OCI-LY7 (cell line): ENCODE data around the gene ENOX2. TPM values are rescaled to one million over a fixed set of nuclear protein-coding genes. Genes with fewer than 3 reads are reported as not detected.

Experiments
- BruUV-seq: library from RNA; stranded (reverse); fragments of 400-500 nt; replicated peaks from 2 replicates; lab custom pipeline; 2021; lab: Mats Ljungman, UMichigan
- CTCF ChIA-PET: fragments of 300-600 bp; sonication (Branson Sonifier 250); formaldehyde crosslinking; loops from one replicate; lab custom pipeline; 2022; ENCODE audit warnings: antibody characterized with exemption; ENCODE audit not compliant: unreplicated experiment; lab: Charles Lee
- POLR2A ChIA-PET: fragments of 300-600 bp; sonication (Branson Sonifier 250); formaldehyde crosslinking; loops from one replicate; lab custom pipeline; 2022; ENCODE audit warnings: antibody characterized with exemption; lab: Charles Lee
- DNase-seq: peaks from one replicate; pipeline ENCODE4 v3.0.0-alpha.2; 2015; ENCODE audit warnings: low spot score
- H2AFZ ChIP-seq: fragments of 200-600 bp; sonication (generic), shearing (Covaris generic); 2 replicates; pipeline ENCODE4 v1.6.1; 2014; ENCODE audit warnings: mild to moderate bottlenecking, antibody characterized with exemption, low read length, moderate library complexity
- H3K27ac ChIP-seq: fragments of 200-600 bp; sonication (generic); 2 replicates; pipeline ENCODE4 v1.5.1; 2014; ENCODE audit warnings: mixed run types, low read depth, mild to moderate bottlenecking, moderate library complexity, low read length, inconsistent platforms; ENCODE audit not compliant: poor library complexity, severe bottlenecking
- H3K36me3 ChIP-seq: fragments of 200-600 bp; sonication (generic); 2 replicates; pipeline ENCODE4 v1.6.1; 2014; ENCODE audit warnings: mild to moderate bottlenecking, antibody characterized with exemption, low read length, moderate library complexity, mixed read lengths; ENCODE audit not compliant: insufficient read depth
- H3K4me1 ChIP-seq: fragments of 200-600 bp; sonication (generic); 2 replicates; pipeline ENCODE4 v1.5.1; 2014; ENCODE audit warnings: mild to moderate bottlenecking, low read length; ENCODE audit not compliant: insufficient read depth, poor library complexity, severe bottlenecking
- H3K4me2 ChIP-seq: fragments of 200-600 bp; sonication (generic); 2 replicates; pipeline ENCODE4 v1.6.1; 2014; ENCODE audit warnings: mild to moderate bottlenecking, low read length
- H3K4me3 ChIP-seq: fragments of 200-600 bp; sonication (generic); 2 replicates; pipeline ENCODE4 v1.5.1; 2014; ENCODE audit warnings: mild to moderate bottlenecking, low read depth, low read length; ENCODE audit not compliant: poor library complexity, severe bottlenecking
- H3K79me2 ChIP-seq: fragments of 200-600 bp; sonication (generic); 2 replicates; pipeline ENCODE4 v1.6.1; 2016; ENCODE audit warnings: low read depth, mild to moderate bottlenecking, low read length, moderate library complexity, mixed read lengths; ENCODE audit not compliant: insufficient read depth
- H3K9me2 ChIP-seq: fragments of 200-600 bp; sonication (generic); 2 replicates; pipeline ENCODE4 v1.6.1; 2016; ENCODE audit warnings: mild to moderate bottlenecking, low read length, mixed read lengths; ENCODE audit not compliant: insufficient read depth
- H3K9me3 ChIP-seq: fragments of 200-600 bp; sonication (generic); 2 replicates; pipeline ENCODE4 v1.6.1; 2014; ENCODE audit warnings: mild to moderate bottlenecking, mixed run types, low read length, mixed read lengths
- H4K20me1 ChIP-seq: fragments of 200-600 bp; sonication (generic); 2 replicates; pipeline ENCODE4 v1.6.1; 2014; ENCODE audit warnings: mild to moderate bottlenecking, antibody characterized with exemption, low read length, moderate library complexity, mixed read lengths; ENCODE audit not compliant: insufficient read depth
- EZH2phosphoT487 ChIP-seq: fragments of 200-600 bp; sonication (generic); IDR thresholded peaks from 2 replicates; pipeline ENCODE4 v1.6.1; 2018; ENCODE audit warnings: low read depth, borderline replicate concordance, mild to moderate bottlenecking, mixed run types, antibody characterized with exemption, low read length, moderate library complexity, mixed read lengths
- intact Hi-C: fragments of 100-400 bp; cut with micrococcal nuclease; formaldehyde crosslinking; loops from one replicate; pipeline ENCODE4 v1.10.0; 2022; ENCODE audit not compliant: unreplicated experiment
- total RNA-seq, 2 experiments: library from RNA; depleted of rRNA in 1 of 2; stranded (reverse); fragments of >200 nt in 1 of 2; shearing (Covaris generic) in 1 of 2; gene quantifications; 2 replicates each; pipeline ENCODE4 v1.2.3, GENCODE V29; 2014 to 2022
- TF ChIP-seq, protein P1 (sequence below): fragments of 200-600 bp; sonication (generic); conservative IDR thresholded peaks from 2 replicates; pipeline ENCODE4 v1.5.1; 2014; ENCODE audit warnings: mild to moderate bottlenecking, antibody characterized with exemption, low read length, moderate library complexity, mixed read lengths

The ENOX2 gene
- total RNA-seq, 2 experiments from 2014 or later: 5.0 to 11.9 TPM

DNA sequence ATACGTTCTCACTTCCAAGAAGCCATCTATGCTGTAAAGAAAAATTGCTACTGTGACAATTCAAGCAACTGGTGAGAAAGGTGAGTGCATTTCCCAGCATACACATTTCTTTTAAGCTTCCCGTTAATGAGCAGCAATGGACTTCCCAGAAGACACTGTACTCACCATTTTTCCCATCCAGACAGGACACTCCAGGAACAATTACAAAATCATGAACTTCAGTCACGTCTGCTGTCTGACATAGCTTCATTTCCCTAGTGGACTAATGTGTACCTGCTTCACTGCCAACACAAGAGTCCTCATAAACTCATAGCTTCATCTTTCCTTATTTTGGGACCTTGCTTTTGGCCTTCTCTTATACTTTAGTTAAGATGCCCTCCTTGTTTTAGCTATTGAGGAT, 156.9 kb downstream of the ENOX2 start:
- Histone ChIP-seq H3K4me2 (no peak overlapping the region), H3K36me3 (no peaks in the 10 kb centered on the region), H3K79me2 (no peaks in the 10 kb centered on the region), H3K4me1 (no peaks in the 10 kb centered on the region), H3K4me3 (no peak overlapping the region), H2AFZ (no peak overlapping the region), H3K27ac (no peak overlapping the region), H3K9me3 (no peaks in the 10 kb centered on the region), H4K20me1 (no peaks in the 10 kb centered on the region), H3K9me2 (no peaks in the 10 kb centered on the region)
- TF ChIP-seq, protein P1, sequence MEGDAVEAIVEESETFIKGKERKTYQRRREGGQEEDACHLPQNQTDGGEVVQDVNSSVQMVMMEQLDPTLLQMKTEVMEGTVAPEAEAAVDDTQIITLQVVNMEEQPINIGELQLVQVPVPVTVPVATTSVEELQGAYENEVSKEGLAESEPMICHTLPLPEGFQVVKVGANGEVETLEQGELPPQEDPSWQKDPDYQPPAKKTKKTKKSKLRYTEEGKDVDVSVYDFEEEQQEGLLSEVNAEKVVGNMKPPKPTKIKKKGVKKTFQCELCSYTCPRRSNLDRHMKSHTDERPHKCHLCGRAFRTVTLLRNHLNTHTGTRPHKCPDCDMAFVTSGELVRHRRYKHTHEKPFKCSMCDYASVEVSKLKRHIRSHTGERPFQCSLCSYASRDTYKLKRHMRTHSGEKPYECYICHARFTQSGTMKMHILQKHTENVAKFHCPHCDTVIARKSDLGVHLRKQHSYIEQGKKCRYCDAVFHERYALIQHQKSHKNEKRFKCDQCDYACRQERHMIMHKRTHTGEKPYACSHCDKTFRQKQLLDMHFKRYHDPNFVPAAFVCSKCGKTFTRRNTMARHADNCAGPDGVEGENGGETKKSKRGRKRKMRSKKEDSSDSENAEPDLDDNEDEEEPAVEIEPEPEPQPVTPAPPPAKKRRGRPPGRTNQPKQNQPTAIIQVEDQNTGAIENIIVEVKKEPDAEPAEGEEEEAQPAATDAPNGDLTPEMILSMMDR: no peak
- TF ChIP-seq EZH2phosphoT487: no peak
- intact Hi-C loops: no loop called here
- DNase-seq: no peak
- ChIA-PET CTCF (no interaction called here), POLR2A (interaction anchor here (0.9 kb wide), 1 partner anchor 9 kb away, joined by 3 read pairs; no protein-coding TSS in a partner anchor)
- no TSS peak for BruUV-seq

DNA sequence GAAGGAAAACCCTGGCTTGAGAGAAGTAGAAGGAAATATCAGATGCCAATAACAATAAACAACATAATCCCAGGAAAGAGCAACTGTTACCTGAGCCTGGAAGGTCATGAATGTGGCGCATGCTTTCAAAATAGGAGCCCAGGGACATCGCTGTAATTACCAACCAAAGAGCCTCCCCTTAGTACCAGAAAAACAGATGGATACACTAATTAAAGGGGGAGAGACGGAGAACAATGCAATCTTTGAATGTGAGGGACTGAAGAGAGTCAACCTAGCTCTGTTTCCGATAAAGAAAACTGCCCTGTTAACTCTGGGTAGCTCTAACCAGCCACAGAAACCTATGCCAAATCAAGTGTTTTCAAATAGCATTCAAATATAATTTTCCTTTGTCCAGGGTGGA, 161.4 kb downstream of the ENOX2 start:
- BruUV-seq: no TSS peak

DNA sequence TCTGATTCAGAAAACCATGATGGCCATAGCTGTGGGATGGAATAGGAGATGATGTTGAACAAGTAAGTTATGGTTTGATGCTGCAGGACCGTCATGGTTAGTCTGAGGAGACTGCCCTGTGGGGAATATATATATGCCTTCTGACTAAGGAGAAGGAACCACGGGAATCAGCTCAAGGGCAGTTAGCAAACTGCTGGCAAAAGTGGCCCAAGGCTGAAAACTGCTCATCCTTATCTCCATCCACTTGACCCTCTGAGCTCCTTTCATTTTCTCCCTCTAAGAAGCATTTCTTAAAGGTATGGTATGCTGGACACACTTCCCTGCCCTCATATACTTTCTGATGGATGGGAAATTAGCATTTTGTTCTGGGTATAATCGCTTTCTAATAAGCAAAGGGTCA, 161.9 kb downstream of the ENOX2 start:
- DNase-seq: no peak
- TF ChIP-seq, protein P1: no peak
- no peak for TF ChIP-seq EZH2phosphoT487
- H3K27ac ChIP-seq: no peak overlapping the region
- intact Hi-C loops: no loop called here
- H3K36me3 ChIP-seq: no peaks in the 10 kb centered on the region
- no peaks in the 10 kb centered on the region for H3K79me2 ChIP-seq
- BruUV-seq: no TSS peak
- H2AFZ ChIP-seq: no peak overlapping the region
- no peaks in the 10 kb centered on the region for H3K9me3 ChIP-seq
- H3K9me2 ChIP-seq: no peaks in the 10 kb centered on the region
- H3K4me3 ChIP-seq: no peak overlapping the region
- H3K4me1 ChIP-seq: no peaks in the 10 kb centered on the region
- CTCF ChIA-PET: no interaction called here
- no peak overlapping the region for H3K4me2 ChIP-seq
- no peaks in the 10 kb centered on the region for H4K20me1 ChIP-seq
- POLR2A ChIA-PET: no interaction called here

More for the DNA sequence above, 161.4 kb downstream of the ENOX2 start:
- ChIA-PET POLR2A (no interaction called here), CTCF (no interaction called here)
- no peaks in the 10 kb centered on the region for H3K36me3 ChIP-seq
- H2AFZ ChIP-seq: no peak overlapping the region
- no peaks in the 10 kb centered on the region for H4K20me1 ChIP-seq
- H3K4me1 ChIP-seq: no peaks in the 10 kb centered on the region
- no peaks in the 10 kb centered on the region for H3K9me2 ChIP-seq
- no peak overlapping the region for H3K4me2 ChIP-seq
- no peak for DNase-seq
- H3K27ac ChIP-seq: no peak overlapping the region
- no peaks in the 10 kb centered on the region for H3K79me2 ChIP-seq
- H3K4me3 ChIP-seq: no peak overlapping the region
- intact Hi-C loops: no loop called here
- TF ChIP-seq, protein P1: no peak
- TF ChIP-seq EZH2phosphoT487: no peak
- H3K9me3 ChIP-seq: no peaks in the 10 kb centered on the region
